Testis (tissue), 3 donors: ENCODE results near the gene WNT4. TPM values are rescaled to one million over a fixed set of nuclear protein-coding genes. Genes with fewer than 3 reads are reported as not detected.

ENCODE experiments used
- DNase-seq: peaks from one replicate; pipeline ENCODE4 v3.0.0-alpha.2; 2019
- H3K27ac ChIP-seq, 2 donors: fragments of 200-600 bp; sonication (generic); one replicate each; pipeline ENCODE4 v1.5.1; 2019
- H3K27me3 ChIP-seq: fragments of 200-600 bp; sonication (generic); one replicate; pipeline ENCODE4 v1.5.1; 2019
- H3K36me3 ChIP-seq: fragments of 200-600 bp; sonication (generic); one replicate; pipeline ENCODE4 v1.5.1; 2017; ENCODE audit warnings: low read depth; ENCODE audit errors: missing control alignments
- H3K4me1 ChIP-seq: fragments of 200-600 bp; sonication (generic); one replicate; pipeline ENCODE4 v1.5.1; 2019
- H3K4me3 ChIP-seq, 2 donors: fragments of 200-600 bp; sonication (generic); one replicate each; pipeline ENCODE4 v1.5.1; 2017 to 2019
- H3K9me3 ChIP-seq: fragments of 200-600 bp; sonication (generic); one replicate; pipeline ENCODE4 v1.5.1; 2017
- POLR2A ChIP-seq: fragments of 450-650 bp; IDR thresholded peaks from one replicate; pipeline ENCODE4 v1.6.1; 2017; ENCODE audit warnings: antibody characterized with exemption, mild to moderate bottlenecking, moderate library complexity
- WGBS, 2 donors: methylation state at CpG; one replicate each; pipeline ENCODE4 v1.1.5; 2018; 5-methylcytosine and 5-hydroxymethylcytosine counted together
- intact Hi-C: fragments of 100-400 bp; cut with DNase I; formaldehyde crosslinking; loops from one replicate; pipeline ENCODE4 v1.15.1; 2023; ENCODE audit warnings: low total_unique reads
- polyA plus RNA-seq: library from polyadenylated mRNA; stranded (reverse); fragments of 350-450 nt; fragmentation: Illumina TruSeq; extraction: RNeasy Lipid Tissue Mini Kit (QIAGEN cat#74804); gene quantifications from one replicate; pipeline ENCODE4 v1.2.3, GENCODE V29; 2014; ENCODE audit warnings: low read depth, low replicate concordance; ENCODE audit not compliant: insufficient read depth
- total RNA-seq, 2 donors: library from RNA; depleted of rRNA; stranded (reverse); fragments of >200 nt; gene quantifications; one replicate each; pipeline ENCODE4 v1.2.3, GENCODE V29; 2016
- TF ChIP-seq, protein P1 (sequence below), 3 experiments: fragments of 450-650 bp in 2 of 3; fragments of 200-600 bp in 1 of 3; sonication (generic) in 1 of 3; IDR thresholded peaks; one replicate each; pipeline ENCODE4 v1.5.1; 2016 to 2019; ENCODE audit warnings: antibody characterized with exemption in 3 of 3, mild to moderate bottlenecking in 2 of 3, moderate library complexity in 1 of 3

Gene WNT4
- total and polyA plus RNA-seq, 3 donors from 2014 or later: 0.55 to 3.2 (median 0.74) TPM

DNA sequence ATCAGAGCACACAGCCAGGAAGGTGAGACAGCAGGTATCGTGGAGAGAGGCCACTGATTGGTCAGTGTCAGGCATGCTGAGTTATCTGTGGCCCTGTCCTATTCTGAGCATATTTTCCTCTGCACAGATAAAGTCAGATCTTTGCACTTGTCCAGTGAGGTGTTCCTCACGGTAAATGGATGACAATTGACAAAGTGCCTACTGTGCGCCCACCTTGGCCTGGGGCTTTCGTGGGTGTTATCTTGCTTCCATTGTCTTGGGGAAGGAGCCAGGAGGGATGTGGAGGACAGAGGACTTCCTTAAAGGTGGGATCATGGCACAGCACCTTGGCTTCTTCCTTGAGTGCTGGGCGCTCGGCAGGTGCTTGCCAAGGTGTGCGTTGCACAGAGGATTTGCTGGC lies 46.0 kb upstream of the WNT4 start:
- Histone ChIP-seq H3K36me3 (no peaks in the 10 kb centered on the region), H3K4me1 (no peaks in the 10 kb centered on the region), H3K27ac (no peak overlapping the region), H3K27me3 (no peaks in the 10 kb centered on the region), H3K9me3 (no peaks in the 10 kb centered on the region), H3K4me3 (no peak overlapping the region)
- TF ChIP-seq POLR2A: no peak
- TF ChIP-seq, protein P1, sequence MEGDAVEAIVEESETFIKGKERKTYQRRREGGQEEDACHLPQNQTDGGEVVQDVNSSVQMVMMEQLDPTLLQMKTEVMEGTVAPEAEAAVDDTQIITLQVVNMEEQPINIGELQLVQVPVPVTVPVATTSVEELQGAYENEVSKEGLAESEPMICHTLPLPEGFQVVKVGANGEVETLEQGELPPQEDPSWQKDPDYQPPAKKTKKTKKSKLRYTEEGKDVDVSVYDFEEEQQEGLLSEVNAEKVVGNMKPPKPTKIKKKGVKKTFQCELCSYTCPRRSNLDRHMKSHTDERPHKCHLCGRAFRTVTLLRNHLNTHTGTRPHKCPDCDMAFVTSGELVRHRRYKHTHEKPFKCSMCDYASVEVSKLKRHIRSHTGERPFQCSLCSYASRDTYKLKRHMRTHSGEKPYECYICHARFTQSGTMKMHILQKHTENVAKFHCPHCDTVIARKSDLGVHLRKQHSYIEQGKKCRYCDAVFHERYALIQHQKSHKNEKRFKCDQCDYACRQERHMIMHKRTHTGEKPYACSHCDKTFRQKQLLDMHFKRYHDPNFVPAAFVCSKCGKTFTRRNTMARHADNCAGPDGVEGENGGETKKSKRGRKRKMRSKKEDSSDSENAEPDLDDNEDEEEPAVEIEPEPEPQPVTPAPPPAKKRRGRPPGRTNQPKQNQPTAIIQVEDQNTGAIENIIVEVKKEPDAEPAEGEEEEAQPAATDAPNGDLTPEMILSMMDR (IDR thresholded peaks at IDR 0.05): no peak
- WGBS, 2 donors: 93 to 96% methylated on average over 4 to 7 of the region's 7 CpGs
- intact Hi-C loops: no loop called here
- DNase-seq: no peak

DNA sequence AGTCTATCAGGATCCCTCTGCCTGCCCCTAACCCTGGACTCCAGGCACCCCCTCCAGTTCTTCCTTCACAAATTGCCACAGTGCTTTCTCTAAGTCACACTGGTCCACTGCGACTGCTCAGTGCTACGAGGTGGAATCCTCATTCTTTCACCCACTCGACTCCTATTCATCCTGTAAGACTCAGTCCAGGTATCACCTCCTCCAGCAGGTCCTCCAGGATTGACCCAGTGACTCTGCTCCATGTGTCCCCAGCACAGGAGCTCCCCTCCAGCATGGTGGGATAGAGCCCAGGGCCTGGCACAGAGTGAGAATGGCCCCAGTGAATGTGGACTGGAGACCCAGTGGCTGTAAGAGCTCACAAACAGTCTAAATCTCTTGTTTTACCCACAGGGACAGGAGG lies 45.5 kb upstream of the WNT4 start:
- TF ChIP-seq, protein P1 (IDR thresholded peaks at IDR 0.05): no peak
- no peak for TF ChIP-seq POLR2A
- Histone ChIP-seq H3K9me3 (no peaks in the 10 kb centered on the region), H3K27me3 (no peaks in the 10 kb centered on the region), H3K27ac (no peak overlapping the region), H3K36me3 (no peaks in the 10 kb centered on the region), H3K4me1 (no peaks in the 10 kb centered on the region), H3K4me3 (no peak overlapping the region)
- 90 to 97% methylated on average over 3 of the region's 3 CpGs for WGBS, 2 donors
- intact Hi-C loops: no loop called here
- no peak for DNase-seq

DNA sequence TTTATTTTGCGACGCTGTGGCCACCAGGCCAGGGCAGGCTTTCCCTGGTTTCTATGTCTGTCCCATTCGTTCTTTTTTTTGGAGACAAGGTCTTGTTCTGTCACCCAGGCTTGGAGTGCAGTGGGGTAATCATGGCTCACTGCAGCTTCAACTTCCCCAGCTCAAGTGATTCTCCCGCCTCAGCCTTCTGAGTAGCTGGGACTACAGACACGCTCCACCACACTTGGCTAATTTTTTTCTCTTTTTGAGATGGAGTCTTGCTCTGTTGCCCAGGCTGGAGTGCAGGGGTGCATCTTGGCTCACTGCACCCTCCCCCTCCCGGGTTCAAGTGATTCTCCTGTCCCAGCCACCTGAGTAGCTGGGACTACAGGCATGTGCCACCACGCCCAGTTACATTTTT lies 43.4 kb upstream of the WNT4 start:
- Histone ChIP-seq H3K4me1 (no peaks in the 10 kb centered on the region), H3K36me3 (no peaks in the 10 kb centered on the region), H3K27ac (no peak overlapping the region), H3K9me3 (no peaks in the 10 kb centered on the region), H3K4me3 (no peak overlapping the region), H3K27me3 (no peaks in the 10 kb centered on the region)
- 82 to 95% methylated on average over 7 of the region's 7 CpGs for WGBS, 2 donors
- TF ChIP-seq POLR2A: no peak
- TF ChIP-seq, protein P1 (IDR thresholded peaks at IDR 0.05): no peak
- DNase-seq: no peak
- intact Hi-C loops: no loop called here

DNA sequence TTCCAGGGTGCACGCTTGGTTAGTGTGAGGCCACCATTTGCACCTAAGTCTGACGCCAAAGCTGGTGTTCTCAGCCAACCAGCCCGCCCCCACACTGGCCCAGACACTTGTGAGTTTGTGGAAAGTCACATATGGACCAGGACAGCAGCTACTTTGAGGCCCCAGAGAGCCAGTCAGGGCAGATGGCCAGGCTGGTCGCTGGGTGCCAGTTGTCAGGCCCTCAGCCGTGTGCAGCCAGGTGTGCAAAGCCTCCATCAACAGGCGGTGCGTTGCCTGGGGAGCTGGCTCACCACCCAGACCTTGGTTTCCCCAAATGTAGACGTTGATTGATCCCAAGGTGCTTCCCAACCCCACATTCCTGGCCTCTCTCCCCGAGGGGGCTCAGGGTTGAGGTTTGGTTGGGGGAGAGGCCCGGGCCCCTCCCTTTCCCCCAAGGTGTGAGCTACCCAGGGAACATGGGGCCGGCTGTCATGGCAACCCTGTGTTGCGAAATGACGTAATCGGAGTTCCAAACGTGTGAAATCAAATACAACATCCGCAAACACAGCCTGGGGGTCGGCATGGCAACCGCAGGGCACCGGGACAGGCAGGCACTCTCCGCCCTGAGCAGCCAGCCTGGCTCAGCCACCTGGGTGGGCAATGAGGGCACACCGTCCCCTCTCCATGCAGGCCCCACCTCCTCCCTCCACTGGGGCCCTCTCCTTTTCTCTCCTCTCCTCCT lies 42.2 kb upstream of the WNT4 start:
- H3K4me1 ChIP-seq: no peaks in the 10 kb centered on the region
- TF ChIP-seq, protein P1 (IDR thresholded peaks at IDR 0.05): no peak
- TF ChIP-seq POLR2A: no peak
- H3K4me3 ChIP-seq: no peak overlapping the region
- no peaks in the 10 kb centered on the region for H3K36me3 ChIP-seq
- H3K9me3 ChIP-seq: no peaks in the 10 kb centered on the region
- intact Hi-C loops: no loop called here
- WGBS, 2 donors: 74 to 76% methylated on average over 21 of the region's 21 CpGs
- H3K27me3 ChIP-seq: no peaks in the 10 kb centered on the region
- H3K27ac ChIP-seq: no peak overlapping the region
- no peak for DNase-seq

DNA sequence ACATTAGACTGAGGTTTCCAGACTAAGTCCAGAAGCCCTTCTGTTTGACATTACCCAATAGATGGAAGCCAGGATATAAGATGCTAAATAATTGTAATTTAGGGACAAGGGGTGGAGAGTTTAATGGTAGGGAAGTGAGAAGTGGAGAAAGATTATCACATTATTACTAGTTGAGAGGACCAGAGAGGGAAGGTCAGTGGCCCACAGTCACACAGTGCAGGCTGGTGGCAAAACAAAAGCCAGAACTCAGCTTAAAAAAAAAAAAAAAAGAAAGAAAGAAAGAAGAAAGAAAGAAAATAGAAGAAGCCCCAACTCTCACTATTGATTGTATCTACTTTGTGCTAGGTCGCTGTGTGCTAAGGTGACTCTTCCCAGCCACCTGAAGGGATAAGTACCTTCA lies 41.6 kb upstream of the WNT4 start:
- WGBS, 2 donors: 89 to 92% methylated on average over 1 of the region's 1 CpG
- H3K9me3 ChIP-seq: no peaks in the 10 kb centered on the region
- no peaks in the 10 kb centered on the region for H3K27me3 ChIP-seq
- TF ChIP-seq, protein P1 (IDR thresholded peaks at IDR 0.05): no peak
- no peak for TF ChIP-seq POLR2A
- no peaks in the 10 kb centered on the region for H3K4me1 ChIP-seq
- no peak overlapping the region for H3K4me3 ChIP-seq
- no peaks in the 10 kb centered on the region for H3K36me3 ChIP-seq
- no peak overlapping the region for H3K27ac ChIP-seq
- no peak for DNase-seq
- intact Hi-C loops: no loop called here
